Measurements from ENCODE around the gene PLLP. TPM values are rescaled to one million over a fixed set of nuclear protein-coding genes. Genes with fewer than 3 reads are reported as not detected.

PLLP gene
- total RNA-seq, 3 donors from 2014 or later, result 0.13 to 0.33 TPM; not detected in 1

DNA sequence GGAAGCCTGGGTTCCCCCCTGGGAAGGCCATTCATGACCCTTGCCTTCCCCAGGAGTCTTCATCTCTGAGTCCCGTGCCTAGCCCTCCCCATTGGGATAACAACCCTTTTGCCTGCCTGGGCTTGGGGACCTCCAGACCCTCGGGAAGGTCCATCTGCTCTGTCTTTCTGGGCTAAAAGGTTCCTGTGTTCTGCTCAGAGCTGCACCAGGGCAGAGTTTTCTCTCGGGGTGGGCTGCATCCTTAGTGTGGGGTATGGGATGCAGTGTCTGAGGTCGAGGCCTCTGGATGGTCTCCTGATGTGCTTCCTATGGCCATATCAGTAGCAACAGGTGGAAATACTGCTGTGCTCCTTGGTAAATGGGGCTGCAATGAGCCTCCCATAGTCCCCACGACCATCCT, 22.9 kb upstream of the PLLP start:
- DNase-seq, result no peak
- Mint-ChIP-seq H3K27me3 (ENCODE audit: low read depth) (peaks cover 7% of the 10 kb centered on the region), H3K4me3 (no peak overlapping the region), H3K4me1 (ENCODE audit: low read depth) (peaks cover 4% of the 10 kb centered on the region), H3K9me3 (no peaks in the 10 kb centered on the region), H3K36me3 (ENCODE audit: insufficient read depth) (no peaks in the 10 kb centered on the region)
- no peak for ATAC-seq

GRCh38 chr16:57306676-57307341, 22.3 kb upstream of the PLLP start:
- Mint-ChIP-seq H3K4me3 (no peak overlapping the region), H3K36me3 (ENCODE audit: insufficient read depth) (no peaks in the 10 kb centered on the region), H3K27me3 (ENCODE audit: low read depth) (peaks cover 7% of the 10 kb centered on the region), H3K9me3 (no peaks in the 10 kb centered on the region), H3K4me1 (ENCODE audit: low read depth) (peaks cover 4% of the 10 kb centered on the region)
- DNase-seq, result no peak
- no peak for ATAC-seq

- Mint-ChIP-seq H3K27me3 (ENCODE audit: low read depth) (peaks cover 7% of the 10 kb centered on the region), H3K36me3 (ENCODE audit: insufficient read depth) (no peaks in the 10 kb centered on the region)
- ATAC-seq, result no peak
Measured at GRCh38 chr16:57305159-57305811, 20.8 kb upstream of the PLLP start.

DNA sequence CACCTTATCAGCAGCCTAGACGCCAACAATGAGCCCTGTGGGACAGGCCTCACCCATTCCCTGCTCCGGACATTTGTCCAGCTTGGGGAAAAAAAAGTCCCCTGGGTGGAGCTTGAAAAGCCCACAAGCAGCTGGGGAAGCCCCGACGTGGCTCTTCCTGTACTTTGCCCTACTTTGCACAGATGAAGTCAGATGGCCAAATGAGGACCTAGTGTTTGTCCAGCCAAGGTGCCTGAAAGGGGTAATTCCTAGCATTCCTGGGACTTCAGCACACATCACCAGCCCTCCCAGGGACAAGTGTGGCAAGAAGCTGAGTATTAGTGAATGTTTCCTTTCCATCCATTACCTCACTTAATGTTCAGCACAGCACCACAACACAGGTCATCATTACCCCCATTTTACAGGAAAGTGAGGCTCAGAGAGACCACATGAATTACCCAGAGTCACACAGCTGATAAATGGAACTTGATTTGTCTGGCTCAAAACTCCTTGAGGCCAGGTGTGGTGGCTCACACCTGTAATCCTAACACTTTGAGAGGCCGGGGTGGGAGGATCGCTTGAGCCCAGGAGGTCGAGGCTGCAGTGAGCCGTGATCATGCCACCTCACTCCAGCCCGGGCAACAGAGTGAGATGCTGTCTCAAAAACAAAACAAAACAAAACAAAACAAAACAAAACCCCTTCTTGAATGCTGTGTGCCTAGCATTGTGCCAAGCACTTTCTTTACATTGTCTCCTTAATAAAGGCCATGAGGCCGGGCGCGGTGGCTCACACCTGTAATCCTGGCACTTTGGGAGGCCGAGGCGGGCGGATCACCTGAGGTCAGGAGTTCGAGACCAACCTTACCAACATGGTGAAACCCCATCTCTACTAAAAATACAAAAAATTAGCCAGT, 19.9 kb upstream of the PLLP start:
- no peak overlapping the region for H3K4me3 Mint-ChIP-seq
- peaks cover 4% of the 10 kb centered on the region for H3K4me1 Mint-ChIP-seq (ENCODE audit: low read depth)
- ATAC-seq (no peak), DNase-seq (no peak)
- H3K9me3 Mint-ChIP-seq, result no peaks in the 10 kb centered on the region
- peaks cover 7% of the 10 kb centered on the region for H3K27me3 Mint-ChIP-seq (ENCODE audit: low read depth)
- no peaks in the 10 kb centered on the region for H3K36me3 Mint-ChIP-seq (ENCODE audit: insufficient read depth)

More at GRCh38 chr16:57305159-57305811, 20.8 kb upstream of the PLLP start:
- no peak overlapping the region for H3K4me3 Mint-ChIP-seq
- H3K4me1 Mint-ChIP-seq (ENCODE audit: low read depth), result peaks cover 4% of the 10 kb centered on the region
- H3K9me3 Mint-ChIP-seq, result no peaks in the 10 kb centered on the region
- DNase-seq, result no peak

- Mint-ChIP-seq H3K27me3 (ENCODE audit: low read depth) (peaks cover 7% of the 10 kb centered on the region), H3K36me3 (ENCODE audit: insufficient read depth) (no peaks in the 10 kb centered on the region), H3K4me1 (ENCODE audit: low read depth) (peaks cover 4% of the 10 kb centered on the region), H3K9me3 (no peaks in the 10 kb centered on the region), H3K4me3 (no peak overlapping the region)
- ATAC-seq, result no peak
- no peak for DNase-seq
Measured at GRCh38 chr16:57303910-57304168, 19.4 kb upstream of the PLLP start.

DNA sequence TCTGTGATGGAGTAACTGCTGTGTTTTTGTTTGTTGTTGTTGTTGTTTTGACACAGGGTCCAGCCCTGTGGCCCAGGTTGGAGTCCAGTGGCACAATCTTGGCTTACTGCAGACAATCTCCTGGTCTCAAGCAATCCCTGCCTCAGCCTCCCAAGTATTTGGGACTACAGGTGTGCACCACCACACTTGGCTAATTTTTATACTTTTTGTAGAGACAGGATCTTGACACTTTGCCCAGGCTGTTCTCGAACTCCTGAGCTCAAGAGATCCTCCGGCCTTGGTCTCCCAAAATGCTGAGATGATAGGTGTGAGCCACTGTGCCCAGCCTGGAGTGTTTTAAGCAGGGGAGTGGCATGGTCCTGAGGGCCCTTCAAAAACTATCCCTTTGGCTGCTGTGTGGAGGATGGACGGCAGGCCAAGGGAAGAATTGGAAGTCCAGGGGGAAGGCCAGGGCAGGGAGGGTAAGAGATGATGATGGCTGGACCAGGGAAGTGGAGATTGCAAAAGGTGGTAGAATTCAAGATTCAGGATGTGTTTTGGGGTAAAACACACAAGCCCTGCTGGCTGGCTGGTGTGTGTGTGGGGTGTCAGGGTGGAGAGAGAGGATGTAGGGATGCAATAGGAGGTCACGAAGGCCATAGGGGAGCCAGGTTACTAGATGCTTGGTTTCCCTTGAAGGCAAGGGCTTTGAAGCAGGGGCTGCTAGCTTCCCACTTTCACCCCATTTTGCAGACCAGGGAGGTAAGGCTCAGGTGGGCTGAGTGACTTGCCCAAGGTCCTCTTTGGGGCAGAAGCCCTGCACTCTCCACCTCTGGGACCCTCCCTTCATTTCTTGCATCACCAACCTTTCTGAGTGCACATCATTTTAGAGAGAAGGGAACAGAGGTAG, 18.8 kb upstream of the PLLP start:
- peaks cover 5% of the 10 kb centered on the region for H3K4me1 Mint-ChIP-seq (ENCODE audit: low read depth)
- DNase-seq (no peak), ATAC-seq (no peak)
- H3K4me3 Mint-ChIP-seq, result no peak overlapping the region
- H3K27me3 Mint-ChIP-seq (ENCODE audit: low read depth), result peaks cover 7% of the 10 kb centered on the region
- no peaks in the 10 kb centered on the region for H3K36me3 Mint-ChIP-seq (ENCODE audit: insufficient read depth)
- no peaks in the 10 kb centered on the region for H3K9me3 Mint-ChIP-seq

- Mint-ChIP-seq H3K4me1 (ENCODE audit: low read depth) (peaks cover 14% of the 10 kb centered on the region), H3K36me3 (ENCODE audit: insufficient read depth) (no peaks in the 10 kb centered on the region), H3K9me3 (no peaks in the 10 kb centered on the region), H3K27me3 (ENCODE audit: low read depth) (no peaks in the 10 kb centered on the region), H3K4me3 (no peak overlapping the region)
- DNase-seq (no peak), ATAC-seq (no peak)
Measured at GRCh38 chr16:57301126-57301817, 16.8 kb upstream of the PLLP start.

DNA sequence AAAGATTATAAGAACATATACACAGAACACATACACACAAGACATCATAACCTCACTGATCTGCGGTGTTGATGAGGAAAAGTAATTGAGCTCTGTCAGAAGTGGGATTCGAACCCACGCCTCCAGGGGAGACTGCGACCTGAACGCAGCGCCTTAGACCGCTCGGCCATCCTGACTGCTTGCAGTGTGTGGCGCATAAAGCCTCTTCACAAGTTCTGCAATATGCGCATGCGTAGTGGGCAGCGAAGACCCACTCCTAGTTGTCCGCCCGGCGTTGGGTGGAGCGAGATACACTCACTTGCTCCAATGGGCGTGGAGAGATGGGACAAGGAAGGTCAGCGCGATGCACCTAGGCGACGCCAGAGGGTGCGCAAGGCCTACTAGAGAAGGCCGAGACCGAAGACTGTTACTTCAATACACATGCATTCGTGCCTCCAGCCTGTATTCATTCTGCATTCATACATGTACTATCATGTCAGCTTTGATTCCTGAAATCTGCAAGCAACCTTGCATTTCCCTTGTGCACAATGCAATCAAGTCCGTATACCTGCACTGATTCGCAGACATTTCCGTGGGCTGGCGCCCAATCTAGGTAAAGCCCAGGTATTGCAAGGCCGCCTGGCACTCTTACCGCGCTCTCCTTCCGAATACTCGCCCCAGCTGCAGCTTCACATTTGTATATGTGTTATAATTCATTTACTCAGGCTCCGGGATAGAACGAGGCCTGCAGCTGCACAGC, 16.1 kb upstream of the PLLP start:
- no peaks in the 10 kb centered on the region for H3K27me3 Mint-ChIP-seq (ENCODE audit: low read depth)
- H3K4me3 Mint-ChIP-seq, result no peak overlapping the region
- no peaks in the 10 kb centered on the region for H3K9me3 Mint-ChIP-seq
- DNase-seq (peak; percentile 98), ATAC-seq (peak; percentile 90 to 94)
- no peaks in the 10 kb centered on the region for H3K36me3 Mint-ChIP-seq (ENCODE audit: insufficient read depth)
- H3K4me1 Mint-ChIP-seq (ENCODE audit: low read depth), result peaks cover 14% of the 10 kb centered on the region

DNA sequence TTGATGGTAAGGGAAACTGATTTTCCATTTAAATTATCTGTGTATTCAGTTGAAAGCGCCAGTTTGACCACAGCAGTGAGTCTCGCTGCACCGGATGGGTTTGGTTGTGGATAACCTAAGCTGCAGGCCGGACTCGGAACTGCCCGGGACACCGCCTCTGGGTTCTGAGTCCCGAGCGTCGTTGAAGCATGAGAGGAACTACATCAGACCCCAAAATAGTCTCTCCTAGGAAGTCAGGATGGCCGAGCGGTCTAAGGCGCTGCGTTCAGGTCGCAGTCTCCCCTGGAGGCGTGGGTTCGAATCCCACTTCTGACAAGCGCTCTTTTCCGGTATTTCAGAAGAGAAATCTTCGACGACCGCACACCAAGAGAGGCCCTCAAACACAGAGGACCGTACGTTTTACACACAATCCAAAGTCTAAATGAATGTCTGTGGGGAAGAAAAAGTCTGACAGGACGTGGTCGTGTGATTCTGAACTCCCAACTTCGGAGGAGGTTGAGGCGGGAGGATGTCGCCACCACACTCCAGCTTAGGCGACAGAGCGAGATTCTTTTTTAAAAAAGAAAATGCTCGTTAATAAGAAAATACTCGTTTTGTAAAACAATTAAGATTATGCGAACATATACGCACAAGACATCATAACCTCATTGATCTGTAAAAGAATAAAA, 15.4 kb upstream of the PLLP start:
- no peak overlapping the region for H3K4me3 Mint-ChIP-seq
- H3K9me3 Mint-ChIP-seq, result no peaks in the 10 kb centered on the region
- no peaks in the 10 kb centered on the region for H3K27me3 Mint-ChIP-seq (ENCODE audit: low read depth)
- ATAC-seq (peak; percentile 56 to 63), DNase-seq (peak; percentile 74)
- no peaks in the 10 kb centered on the region for H3K36me3 Mint-ChIP-seq (ENCODE audit: insufficient read depth)
- peaks cover 14% of the 10 kb centered on the region for H3K4me1 Mint-ChIP-seq (ENCODE audit: low read depth)

DNA sequence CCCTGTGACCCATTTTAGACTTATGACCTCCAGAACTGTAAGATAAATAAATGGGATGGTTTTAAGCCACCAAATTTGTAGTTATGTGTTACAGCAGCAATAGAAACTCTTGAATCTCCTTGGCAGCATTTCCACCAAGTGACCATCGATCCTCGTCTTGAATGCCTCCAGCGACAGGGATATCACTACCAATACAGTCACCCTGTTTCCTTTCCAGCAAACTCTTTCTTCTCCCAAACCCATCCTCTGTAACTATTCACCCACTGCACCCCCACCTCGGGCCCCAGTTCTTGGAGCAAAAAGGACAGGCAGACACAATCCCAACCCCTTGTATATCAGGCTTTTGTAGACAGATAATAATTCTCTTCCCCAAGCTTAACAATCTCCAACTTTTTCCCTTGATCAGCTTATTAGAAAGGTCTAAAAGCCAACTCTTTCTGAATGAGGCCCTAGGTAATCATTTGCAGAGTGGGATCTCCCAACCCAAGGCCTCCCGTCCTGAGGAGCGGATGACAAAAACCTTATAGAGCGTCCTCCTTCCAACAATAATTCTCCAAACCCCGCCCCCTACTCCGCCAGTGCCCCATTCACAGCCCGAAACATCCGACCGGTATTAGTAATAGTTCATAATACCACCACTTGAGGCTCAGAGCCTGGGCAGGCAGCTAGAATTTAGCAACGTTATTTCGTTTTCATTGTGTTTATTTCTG, 14.7 kb upstream of the PLLP start:
- H3K9me3 Mint-ChIP-seq, result no peaks in the 10 kb centered on the region
- no peaks in the 10 kb centered on the region for H3K27me3 Mint-ChIP-seq (ENCODE audit: low read depth)
- H3K4me1 Mint-ChIP-seq (ENCODE audit: low read depth), result peaks cover 13% of the 10 kb centered on the region
- no peak for ATAC-seq
- no peaks in the 10 kb centered on the region for H3K36me3 Mint-ChIP-seq (ENCODE audit: insufficient read depth)
- DNase-seq, result peak; percentile 16
- no peak overlapping the region for H3K4me3 Mint-ChIP-seq

DNA sequence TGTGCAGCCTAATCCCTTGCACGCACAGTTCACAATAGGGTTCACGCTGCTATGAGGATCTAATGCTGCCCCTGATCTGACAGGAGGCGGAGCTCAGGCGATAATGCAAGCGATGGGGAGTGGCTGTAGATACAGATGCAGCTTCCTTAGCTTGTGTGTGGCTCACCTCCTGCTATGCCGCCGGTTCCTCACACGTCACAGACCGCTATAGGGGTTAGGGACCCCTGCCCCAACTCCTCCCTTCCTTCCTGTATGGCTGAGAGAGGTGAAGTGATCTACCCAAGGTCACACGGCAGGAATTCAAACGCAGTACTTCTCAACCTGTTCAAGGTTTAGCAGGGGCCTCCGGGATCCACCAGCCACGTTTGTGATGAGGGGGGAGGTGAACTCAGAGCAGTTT, 13.4 kb upstream of the PLLP start:
- DNase-seq, result peak; percentile 22
- Mint-ChIP-seq H3K4me1 (ENCODE audit: low read depth) (peaks cover 11% of the 10 kb centered on the region), H3K27me3 (ENCODE audit: low read depth) (no peaks in the 10 kb centered on the region), H3K4me3 (peak overlapping the region; percentile 66), H3K36me3 (ENCODE audit: insufficient read depth) (no peaks in the 10 kb centered on the region), H3K9me3 (no peaks in the 10 kb centered on the region)
- ATAC-seq, result no peak
